ENCODE data around the gene ARID2.

DNA sequence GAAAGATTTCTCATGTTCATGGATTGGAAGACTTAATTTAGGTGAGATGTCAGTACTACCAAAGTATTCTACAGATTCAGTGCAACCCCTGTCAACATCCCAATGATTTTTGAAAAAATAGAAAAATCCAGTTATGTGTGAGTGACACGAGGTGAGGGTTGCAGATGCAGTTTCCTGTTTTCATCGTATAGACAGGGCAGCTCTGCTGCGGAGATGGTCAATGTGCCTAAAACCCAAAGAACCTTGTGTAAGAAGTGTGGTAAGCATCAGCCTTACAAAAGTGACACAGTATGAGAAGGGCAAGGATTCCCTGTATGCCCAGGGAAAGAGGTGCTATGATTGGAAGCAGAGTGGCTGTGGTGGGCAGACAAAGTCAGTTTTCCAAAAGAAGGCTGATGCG lies 166.5 kb downstream of the ARID2 start:
- TF ChIP-seq SIN3A (IDR thresholded peaks at IDR 0.05; ENCODE audit: borderline replicate concordance, insufficient read depth, low read length) (no peak), POLR2AphosphoS5 (IDR thresholded peaks at IDR 0.05; ENCODE audit: low read depth, low read length) (no peak), FOXP2 (optimal IDR thresholded peaks at IDR 0.05; ENCODE audit: borderline replicate concordance, extremely low read depth, extremely low read length, insufficient read depth) (no peak), TAF1 (IDR thresholded peaks at IDR 0.05; ENCODE audit: borderline replicate concordance, insufficient read depth, low read length) (no peak), REST (IDR thresholded peaks at IDR 0.05; ENCODE audit: insufficient read depth in 1 of 2, low read depth in 2 of 2, low read length in 2 of 2) (no peak)

All from PFSK-1 (cell line).